Muscle layer of duodenum (tissue), 2 donors: ENCODE results near the gene ISLR.

ENCODE experiments used
- H3K27ac ChIP-seq: one replicate; pipeline ENCODE4 v1.7.0; 2013; ENCODE audit warnings: mild to moderate bottlenecking, low read length
- H3K27me3 ChIP-seq: one replicate; pipeline ENCODE4 v1.7.0; 2013; ENCODE audit warnings: low read depth, mild to moderate bottlenecking, control low read depth, low read length
- H3K36me3 ChIP-seq, 2 donors: one replicate each; pipeline ENCODE4 v1.7.0; 2013; ENCODE audit warnings: low read length in 2 of 2, control low read depth in 1 of 2, mild to moderate bottlenecking in 1 of 2; ENCODE audit not compliant: insufficient read depth in 2 of 2, control insufficient read depth in 1 of 2
- H3K4me1 ChIP-seq, 2 donors: one replicate each; pipeline ENCODE4 v1.7.0; 2013; ENCODE audit warnings: low read length in 2 of 2, mild to moderate bottlenecking in 2 of 2, control low read depth in 1 of 2, moderate library complexity in 1 of 2; ENCODE audit not compliant: insufficient read depth in 2 of 2, control insufficient read depth in 1 of 2
- H3K4me3 ChIP-seq, 2 donors: one replicate each; pipeline ENCODE4 v1.7.0; 2013; ENCODE audit warnings: low read length in 2 of 2, low read depth in 1 of 2, mild to moderate bottlenecking in 1 of 2
- H3K9me3 ChIP-seq, 2 donors: one replicate each; pipeline ENCODE4 v1.7.0; 2013; ENCODE audit warnings: low read length in 2 of 2, control low read depth in 1 of 2, mild to moderate bottlenecking in 1 of 2; ENCODE audit not compliant: control insufficient read depth in 1 of 2
- donor health status: healthy.

Gene ISLR

GRCh38 chr15:74202452-74203401, 29.2 kb downstream of the ISLR start, which contains the start of gene STRA6:
Gene STRA6 (minus strand): TSS chr15:74202787. CDS start chr15:74202267, 520 bp downstream.
- no peak within 1 kb of the TSS for H3K4me3 ChIP-seq
- H3K36me3 ChIP-seq = no peaks in the 10 kb centered on the region
- no peaks in the 10 kb centered on the region for H3K27me3 ChIP-seq
- H3K27ac ChIP-seq = no peak within 1 kb of the TSS
- no peaks in the 10 kb centered on the region for H3K4me1 ChIP-seq
- H3K9me3 ChIP-seq = no peaks in the 10 kb centered on the region

- Histone ChIP-seq H3K36me3 (no peaks in the 10 kb centered on the region), H3K27me3 (no peaks in the 10 kb centered on the region), H3K9me3 (no peaks in the 10 kb centered on the region), H3K27ac (no peak overlapping the region), H3K4me3 (no peak overlapping the region), H3K4me1 (no peaks in the 10 kb centered on the region)
Observed at GRCh38 chr15:74203914-74204431, 30.5 kb downstream of the ISLR start.

GRCh38 chr15:74205582-74205947, 32.1 kb downstream of the ISLR start:
- Histone ChIP-seq H3K9me3 (no peaks in the 10 kb centered on the region), H3K4me1 (peaks cover 0 to 4% of the 10 kb centered on the region in 2 donors), H3K36me3 (no peaks in the 10 kb centered on the region), H3K27me3 (no peaks in the 10 kb centered on the region), H3K27ac (no peak overlapping the region), H3K4me3 (no peak overlapping the region)

GRCh38 chr15:74206801-74207281, 33.3 kb downstream of the ISLR start:
- H3K27ac ChIP-seq = no peak overlapping the region
- H3K4me1 ChIP-seq = peaks cover 0 to 4% of the 10 kb centered on the region in 2 donors
- H3K4me3 ChIP-seq = no peak overlapping the region
- H3K27me3 ChIP-seq = no peaks in the 10 kb centered on the region
- H3K9me3 ChIP-seq = no peaks in the 10 kb centered on the region
- H3K36me3 ChIP-seq = no peaks in the 10 kb centered on the region

GRCh38 chr15:74207652-74208440, 34.3 kb downstream of the ISLR start:
- Histone ChIP-seq H3K27ac (no peak overlapping the region), H3K4me1 (peaks cover 0 to 4% of the 10 kb centered on the region in 2 donors), H3K36me3 (no peaks in the 10 kb centered on the region), H3K4me3 (no peak overlapping the region), H3K9me3 (no peaks in the 10 kb centered on the region), H3K27me3 (no peaks in the 10 kb centered on the region)

- Histone ChIP-seq H3K9me3 (no peaks in the 10 kb centered on the region), H3K36me3 (no peaks in the 10 kb centered on the region), H3K27ac (no peak overlapping the region), H3K4me1 (peaks cover 0 to 4% of the 10 kb centered on the region in 2 donors), H3K4me3 (no peak overlapping the region), H3K27me3 (no peaks in the 10 kb centered on the region)
Observed at GRCh38 chr15:74208496-74208895, 35.0 kb downstream of the ISLR start.

GRCh38 chr15:74208901-74209559, 35.5 kb downstream of the ISLR start:
- no peak overlapping the region for H3K27ac ChIP-seq
- no peaks in the 10 kb centered on the region for H3K36me3 ChIP-seq
- peaks cover 0 to 4% of the 10 kb centered on the region in 2 donors for H3K4me1 ChIP-seq
- H3K27me3 ChIP-seq = no peaks in the 10 kb centered on the region
- H3K4me3 ChIP-seq = no peak overlapping the region
- H3K9me3 ChIP-seq = no peaks in the 10 kb centered on the region

GRCh38 chr15:74209560-74209958, 36.0 kb downstream of the ISLR start:
- no peak overlapping the region for H3K27ac ChIP-seq
- no peaks in the 10 kb centered on the region for H3K36me3 ChIP-seq
- peaks cover 0 to 4% of the 10 kb centered on the region in 2 donors for H3K4me1 ChIP-seq
- H3K9me3 ChIP-seq = no peaks in the 10 kb centered on the region
- H3K4me3 ChIP-seq = no peak overlapping the region
- no peaks in the 10 kb centered on the region for H3K27me3 ChIP-seq

GRCh38 chr15:74209997-74210671, 36.6 kb downstream of the ISLR start:
- Histone ChIP-seq H3K27ac (no peak overlapping the region), H3K27me3 (no peaks in the 10 kb centered on the region), H3K4me1 (peaks cover 0 to 4% of the 10 kb centered on the region in 2 donors), H3K4me3 (no peak overlapping the region), H3K9me3 (no peaks in the 10 kb centered on the region), H3K36me3 (no peaks in the 10 kb centered on the region)

- Histone ChIP-seq H3K4me3 (no peak overlapping the region), H3K27ac (no peak overlapping the region), H3K4me1 (peaks cover 0 to 4% of the 10 kb centered on the region in 2 donors), H3K9me3 (no peaks in the 10 kb centered on the region), H3K36me3 (no peaks in the 10 kb centered on the region), H3K27me3 (no peaks in the 10 kb centered on the region)
Observed at GRCh38 chr15:74210729-74211128, 37.2 kb downstream of the ISLR start.
